ENCODE measurements around the gene GRIA4.

GRIA4 gene

GRCh38 chr11:105912666-105913065 is 302.8 kb downstream of the GRIA4 start:
- no peak for DNase-seq

GRCh38 chr11:105915021-105915420 is 305.1 kb downstream of the GRIA4 start:
- DNase-seq: peak in 5 of 56 donors; percentile 9 to 28 (median 21)

GRCh38 chr11:105918039-105918438 is 308.2 kb downstream of the GRIA4 start:
- DNase-seq: no peak

GRCh38 chr11:105918600-105918999 is 308.7 kb downstream of the GRIA4 start:
- DNase-seq: no peak

GRCh38 chr11:105923252-105923651 is 313.4 kb downstream of the GRIA4 start:
- no peak for DNase-seq

GRCh38 chr11:105923807-105924206 is 313.9 kb downstream of the GRIA4 start:
- peak in 1 of 56 donors; percentile 9 for DNase-seq

- no peak for DNase-seq
Observed at GRCh38 chr11:105929084-105929955, 319.4 kb downstream of the GRIA4 start.

GRCh38 chr11:105933695-105934094 is 323.8 kb downstream of the GRIA4 start:
- no peak for DNase-seq

GRCh38 chr11:105935791-105936190 is 325.9 kb downstream of the GRIA4 start:
- peak in 14 of 56 donors; percentile 7 to 59 (median 20) for DNase-seq

GRCh38 chr11:105937331-105937730 is 327.5 kb downstream of the GRIA4 start:
- no peak for DNase-seq

- peak in 3 of 56 donors; percentile 10 to 21 (median 12) for DNase-seq
Observed at GRCh38 chr11:105937738-105938137, 327.9 kb downstream of the GRIA4 start.

- DNase-seq: no peak
Observed at GRCh38 chr11:105942921-105943320, 333.0 kb downstream of the GRIA4 start.

- DNase-seq: no peak
Observed at GRCh38 chr11:105948918-105949590, 339.2 kb downstream of the GRIA4 start.

GRCh38 chr11:105953886-105954285 is 344.0 kb downstream of the GRIA4 start:
- no peak for DNase-seq

- no peak for DNase-seq
Observed at GRCh38 chr11:105960252-105961245, 350.7 kb downstream of the GRIA4 start.

- no peak for DNase-seq
Observed at GRCh38 chr11:105968021-105968697, 358.3 kb downstream of the GRIA4 start.

- no peak for DNase-seq
Observed at GRCh38 chr11:105969756-105970155, 359.9 kb downstream of the GRIA4 start.

- no peak for DNase-seq
Observed at GRCh38 chr11:105975128-105975527, 365.3 kb downstream of the GRIA4 start.

- no peak for DNase-seq
Observed at GRCh38 chr11:105979997-105980703, 370.3 kb downstream of the GRIA4 start.

- DNase-seq: no peak
Observed at GRCh38 chr11:105986554-105986953, 376.7 kb downstream of the GRIA4 start.

All from nucleus accumbens (tissue), 56 donors.